ELF-1 (cell line): ENCODE data around the gene SYNCRIP.
"Not testable (repeated sequence)": the region's sequence is repeated elsewhere in the genome, so short reads cannot be mapped to it uniquely, and the experiment has no call there.

Experiments used
- DNase-seq: peaks from one replicate; pipeline ENCODE4 v3.0.0-alpha.2; 2016; ENCODE audit warnings: low read depth, low spot score

Gene SYNCRIP

GRCh38 chr6:85642774-85643536 lies at the start of gene SYNCRIP:
TSS of gene SYNCRIP (minus strand) at chr6:85642886. CDS start at chr6:85641439, 1,447 bp downstream.
- DNase-seq: peak; percentile 98

- DNase-seq: no peak
Measured at GRCh38 chr6:85691478-85691877, 48.8 kb upstream of the SYNCRIP start.

GRCh38 chr6:85690071-85690470 lies 47.4 kb upstream of the SYNCRIP start:
- DNase-seq: no peak

- DNase-seq: no peak
Measured at GRCh38 chr6:85685713-85686112, 43.0 kb upstream of the SYNCRIP start.

DNA sequence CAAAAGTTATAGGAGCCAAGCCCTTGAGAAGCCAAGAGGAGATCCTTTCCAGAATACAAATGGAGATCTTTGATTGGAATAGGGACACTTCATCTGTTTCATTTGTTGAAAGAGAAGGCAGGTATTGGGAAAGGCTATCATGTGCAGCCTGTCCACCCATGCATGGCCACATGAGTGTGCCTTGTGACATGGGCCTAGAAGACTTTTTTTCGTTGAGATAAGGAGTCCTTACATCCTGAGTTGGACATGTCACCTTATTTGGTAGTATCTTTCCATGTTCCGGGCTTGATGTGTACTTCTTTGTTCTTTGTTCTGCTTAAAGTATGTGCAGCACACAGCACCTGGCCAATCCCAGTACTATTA lies 42.1 kb upstream of the SYNCRIP start:
- DNase-seq: no peak

GRCh38 chr6:85684133-85684808 lies 41.6 kb upstream of the SYNCRIP start:
- DNase-seq: no peak

DNA sequence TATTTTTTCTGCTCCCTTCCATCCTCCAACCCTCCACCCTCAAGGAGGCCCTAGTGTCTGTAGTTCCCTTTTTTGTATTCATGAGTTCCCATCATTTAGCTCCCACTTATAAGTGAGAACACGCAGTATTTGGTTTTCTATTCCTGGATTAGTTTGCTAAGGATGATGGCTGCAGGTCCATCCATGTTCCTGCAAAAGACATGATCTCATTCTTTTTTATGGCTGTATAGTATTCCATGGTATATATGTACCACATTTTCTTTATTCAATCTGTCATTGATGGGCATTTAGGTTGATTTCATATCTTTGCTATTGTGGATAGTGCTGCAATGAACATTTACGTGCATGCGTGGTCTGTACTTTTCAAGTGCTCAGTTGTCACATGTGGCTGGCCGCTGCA lies 39.2 kb upstream of the SYNCRIP start:
- not testable (repeated sequence) for DNase-seq

DNA sequence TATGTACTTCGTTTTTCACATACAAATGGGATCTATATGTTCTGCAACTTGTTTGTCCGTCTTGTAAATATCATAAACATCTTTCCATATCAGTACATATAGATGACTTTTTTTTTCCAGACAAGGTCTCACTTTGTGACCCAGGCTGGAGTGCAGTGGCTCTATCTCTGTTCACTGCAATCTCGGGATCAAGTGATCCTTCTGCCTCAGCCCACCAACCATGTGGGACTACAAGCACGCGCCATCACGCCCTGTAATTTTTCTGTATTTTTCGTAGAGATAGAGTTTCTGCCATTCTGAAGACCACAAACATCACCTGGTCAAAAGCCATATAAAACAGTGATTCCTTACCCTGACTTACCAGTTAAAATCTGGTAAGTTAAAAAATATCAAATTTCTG lies 37.7 kb upstream of the SYNCRIP start:
- DNase-seq: no peak

DNA sequence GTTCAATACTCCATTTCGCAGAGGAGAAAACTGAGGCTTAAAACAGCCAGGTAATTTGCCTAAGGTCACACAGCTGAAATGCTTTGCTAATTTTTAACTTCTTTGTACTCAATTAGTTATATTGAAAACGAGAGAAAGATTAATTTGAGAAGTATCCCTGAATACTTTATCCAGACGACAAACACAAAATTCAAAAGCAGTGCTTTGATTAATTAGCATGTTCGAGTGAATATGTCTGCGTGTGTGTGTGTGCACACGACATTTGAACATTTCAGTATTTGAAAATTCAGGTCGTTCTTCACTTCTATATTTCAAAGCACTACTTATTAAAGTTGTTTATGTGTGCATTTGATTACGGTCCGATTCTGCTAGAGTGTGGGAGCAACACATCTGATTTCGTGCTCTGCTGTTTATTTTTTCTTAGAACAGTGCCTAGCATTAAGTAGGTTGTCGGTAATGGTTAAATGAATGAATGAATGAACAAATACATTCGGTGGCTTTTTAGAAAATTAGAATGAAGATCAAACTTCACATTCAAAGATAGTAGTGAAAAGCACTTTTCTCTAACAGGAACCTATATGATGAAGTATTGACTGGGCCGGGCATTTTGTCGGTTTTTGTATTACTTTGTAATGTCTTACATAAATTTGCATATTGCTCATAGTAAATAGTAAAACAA lies 36.9 kb upstream of the SYNCRIP start:
- DNase-seq: no peak

- peak; percentile 99 for DNase-seq
Measured at GRCh38 chr6:85678602-85679444, 36.1 kb upstream of the SYNCRIP start.

- DNase-seq: no peak
Measured at GRCh38 chr6:85678026-85678601, 35.4 kb upstream of the SYNCRIP start.

DNA sequence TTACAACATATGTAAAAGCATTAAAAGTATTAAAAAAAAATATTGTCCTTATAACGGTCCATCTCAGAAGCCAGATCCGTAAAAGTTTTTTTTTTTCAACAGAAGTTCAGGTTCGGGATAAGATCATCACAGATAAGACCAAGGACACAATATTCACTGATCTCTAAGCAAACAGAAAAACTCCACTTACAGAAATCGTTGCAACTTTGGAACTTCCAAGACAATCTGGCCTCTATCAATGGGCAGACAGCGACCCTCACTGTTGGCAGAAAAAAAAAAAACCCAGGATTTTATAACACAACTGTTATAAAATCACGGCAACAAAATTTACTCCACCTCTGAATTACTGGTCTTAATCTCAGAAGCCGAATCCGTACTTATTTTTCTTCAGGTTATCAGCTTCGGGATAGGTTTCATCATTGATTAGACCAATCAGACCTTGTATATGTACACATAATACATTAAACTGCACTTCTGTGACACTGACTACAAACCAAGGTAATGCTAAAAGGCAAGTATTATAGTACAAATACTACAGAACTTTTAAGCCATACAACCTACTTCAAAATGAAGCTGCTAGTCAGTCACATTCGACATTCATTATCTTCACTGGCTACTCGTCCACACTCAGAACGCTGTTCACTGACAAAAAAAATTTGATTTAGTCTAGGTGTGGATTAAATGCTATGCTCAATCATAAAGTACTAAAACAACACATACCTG lies 34.7 kb upstream of the SYNCRIP start:
- DNase-seq: no peak

GRCh38 chr6:85676086-85676729 lies 33.5 kb upstream of the SYNCRIP start:
- DNase-seq: no peak

- peak; percentile 62 for DNase-seq
Measured at GRCh38 chr6:85675030-85675819, 32.5 kb upstream of the SYNCRIP start.

DNA sequence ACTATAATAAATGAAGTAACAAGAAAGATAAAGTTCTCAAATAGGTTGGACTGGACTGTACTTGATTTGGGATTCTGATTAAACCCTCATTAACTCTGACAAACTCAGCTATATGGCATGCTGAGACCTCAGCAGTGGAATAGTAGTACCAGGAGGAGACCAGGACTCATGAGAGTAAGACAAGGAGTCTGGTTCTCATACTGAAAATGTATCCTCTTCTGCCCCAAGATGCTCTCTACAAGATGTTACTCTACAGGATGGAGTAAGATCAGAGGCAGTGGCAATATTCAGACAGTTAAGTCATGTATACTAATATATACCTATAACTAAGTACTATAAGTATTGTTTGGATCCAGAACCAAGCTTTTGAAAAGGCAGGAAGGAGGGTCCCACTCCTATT lies 31.9 kb upstream of the SYNCRIP start:
- no peak for DNase-seq

GRCh38 chr6:85673198-85674139 lies 30.8 kb upstream of the SYNCRIP start:
- peak; percentile 17 for DNase-seq

DNA sequence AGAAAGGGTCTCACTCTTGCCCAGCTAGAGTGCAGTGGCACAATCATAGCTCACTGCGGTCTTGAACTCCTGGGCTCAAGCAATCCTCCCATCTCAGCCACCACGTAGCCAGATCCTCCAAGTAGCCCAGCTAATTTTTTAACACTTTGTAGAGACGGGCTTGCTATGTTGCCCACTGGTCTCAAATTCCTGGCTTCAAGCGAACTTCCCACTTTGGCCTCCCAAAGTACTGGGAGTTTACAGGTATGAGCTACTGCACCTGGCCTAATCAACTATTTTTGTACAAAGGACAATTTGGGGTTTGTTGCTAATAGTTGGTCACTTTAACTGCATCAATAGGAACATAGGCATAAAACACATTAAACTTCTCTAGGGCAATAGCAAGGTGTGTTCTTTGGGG lies 29.9 kb upstream of the SYNCRIP start:
- DNase-seq: peak; percentile 41

DNA sequence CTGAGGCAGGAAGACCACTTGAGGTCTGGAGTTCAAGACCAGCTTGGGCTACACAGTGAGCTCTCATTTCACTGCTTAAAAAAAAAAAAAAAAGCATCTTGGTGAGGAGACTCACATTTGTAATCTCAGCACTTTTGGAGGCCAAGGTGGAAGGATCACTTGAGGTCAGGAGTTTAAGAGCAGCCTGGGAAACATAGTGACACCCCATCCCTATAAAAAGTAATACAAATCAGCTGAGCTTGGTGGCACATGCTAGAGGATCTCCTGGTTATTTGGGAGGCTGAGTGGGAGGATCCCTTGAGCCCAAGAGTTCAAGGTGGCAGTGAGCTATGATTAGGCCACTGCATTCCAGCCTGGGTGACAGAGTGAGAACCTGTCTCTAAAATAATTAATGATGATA lies 29.4 kb upstream of the SYNCRIP start:
- peak; percentile 27 for DNase-seq
